Stomach (tissue), 4 donors: ENCODE measurements around the gene ALB.

Source experiments
- CTCF ChIP-seq, 7 experiments: fragments of 450-650 bp in 4 of 7; fragments of 200-600 bp in 3 of 7; sonication (generic) in 3 of 7; IDR thresholded peaks; one replicate each; pipeline ENCODE4 v1.5.1; 2016 to 2019; ENCODE audit warnings: antibody characterized with exemption in 7 of 7, control low read depth in 2 of 7, mild to moderate bottlenecking in 1 of 7
- EP300 ChIP-seq: sonication (generic); formaldehyde crosslinking; IDR thresholded peaks from one replicate; pipeline ENCODE4 v1.6.1; 2017; ENCODE audit warnings: antibody characterized with exemption
- POLR2AphosphoS5 ChIP-seq, 3 donors: sonication (generic); formaldehyde crosslinking; IDR thresholded peaks; one replicate each; pipeline ENCODE4 v1.6.1; 2016; ENCODE audit warnings: antibody characterized with exemption in 3 of 3

- TF ChIP-seq EP300 (no peak), POLR2AphosphoS5 (IDR thresholded peaks at IDR 0.05) (no peak), CTCF (IDR thresholded peaks at IDR 0.05) (no peak)
Observed at GRCh38 chr4:73429118-73429517, 25.0 kb downstream of the ALB start.
